Measurements from ENCODE around the gene ENC1.

ENC1 gene

GRCh38 chr5:74630453-74631066, 10.0 kb downstream of the ENC1 start:
- no peak for DNase-seq

DNA sequence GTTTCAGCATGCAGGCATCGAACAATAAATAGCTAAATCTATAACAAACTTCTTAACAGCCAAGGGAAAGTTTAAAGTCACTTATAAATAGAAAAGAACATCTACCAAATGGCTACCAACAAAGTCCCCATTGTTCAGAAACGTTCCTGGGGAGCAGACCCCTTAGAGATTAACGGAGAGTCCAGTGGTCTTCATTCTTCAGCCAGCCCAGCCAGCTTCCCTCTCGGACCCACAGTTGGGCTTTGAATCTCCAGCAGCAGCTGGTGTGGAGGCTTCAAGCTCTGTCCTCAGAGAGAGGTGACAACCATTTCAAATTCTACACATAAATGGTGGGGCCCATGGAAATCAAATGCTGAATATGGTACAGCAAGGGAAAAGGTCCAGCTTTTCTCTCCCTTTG, 11.2 kb downstream of the ENC1 start:
- no peak for DNase-seq

- DNase-seq = no peak
Observed at GRCh38 chr5:74628359-74628758, 12.2 kb downstream of the ENC1 start.

- DNase-seq = no peak
Observed at GRCh38 chr5:74627646-74628279, 12.8 kb downstream of the ENC1 start.

DNA sequence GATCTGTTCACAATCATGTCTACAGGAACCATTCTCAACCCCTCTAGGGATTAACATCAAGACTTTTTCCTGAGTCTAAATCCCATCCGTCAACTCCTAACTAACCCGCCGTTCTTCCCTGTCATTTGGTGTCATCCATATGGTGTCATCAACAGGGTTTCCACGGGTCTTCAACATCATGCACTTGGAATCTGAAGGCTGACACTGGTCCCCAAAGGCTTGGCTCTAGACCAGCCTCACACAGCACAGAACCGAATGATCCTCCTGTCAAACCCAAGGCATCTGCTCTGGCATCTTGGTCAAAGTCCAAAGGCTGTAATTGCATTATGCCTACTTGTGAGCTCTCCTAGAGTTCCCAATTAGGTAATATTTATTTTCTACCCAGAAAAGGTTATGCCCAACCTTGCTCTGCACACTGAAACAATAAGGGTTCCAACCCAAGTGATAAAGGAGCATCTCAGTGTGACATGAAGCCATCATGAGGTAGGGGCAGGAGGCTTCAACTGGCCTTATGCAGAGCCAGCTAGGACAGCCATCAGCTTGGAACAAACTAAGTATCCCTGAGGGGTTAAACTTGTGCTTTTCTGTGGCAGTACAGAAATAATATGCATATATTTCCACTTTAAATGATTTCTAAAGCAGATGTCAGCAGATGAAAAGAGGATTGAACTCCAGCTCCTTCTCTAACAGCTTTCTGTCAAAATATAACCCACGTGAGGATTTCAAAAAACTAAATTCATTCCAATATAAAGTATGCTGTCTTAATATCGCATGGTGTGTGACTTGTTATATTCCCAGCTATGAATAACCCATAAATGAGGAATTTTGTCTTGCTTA, 13.9 kb downstream of the ENC1 start:
- no peak for DNase-seq

GRCh38 chr5:74625742-74626241, 14.7 kb downstream of the ENC1 start:
- no peak for DNase-seq

GRCh38 chr5:74624931-74625505, 15.5 kb downstream of the ENC1 start:
- DNase-seq = no peak

GRCh38 chr5:74624501-74624900, 16.0 kb downstream of the ENC1 start:
- DNase-seq = no peak

DNA sequence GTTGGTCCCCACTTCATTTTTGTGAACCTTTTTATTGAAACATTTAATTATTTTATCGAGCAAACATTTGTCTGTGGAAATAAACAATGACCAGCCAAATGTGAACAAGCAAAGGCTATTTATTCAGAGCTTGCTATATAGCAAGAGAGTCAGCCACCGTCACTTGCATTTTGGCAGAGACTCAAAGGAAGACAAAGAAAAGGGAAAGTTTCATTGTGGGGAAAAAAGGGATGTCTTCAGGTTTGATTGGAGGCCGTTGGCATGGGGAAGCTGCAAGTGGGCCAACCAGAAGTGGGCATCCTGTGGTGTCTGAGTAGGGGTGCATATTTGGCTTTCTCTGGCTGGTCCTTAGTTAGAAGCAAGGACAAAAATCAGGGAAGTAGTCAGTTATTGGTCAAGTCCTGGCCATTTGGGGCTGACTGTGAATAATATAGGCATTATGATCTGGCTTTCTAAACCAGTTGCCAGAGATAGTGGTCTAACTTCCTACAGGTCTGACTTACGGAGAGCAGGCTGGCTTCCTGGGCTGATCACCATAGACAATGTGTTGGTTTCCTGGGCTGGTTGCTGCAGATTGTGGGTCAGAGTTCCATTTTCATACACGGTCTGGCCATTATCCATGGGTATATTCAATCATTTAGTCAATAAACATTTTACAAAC, 16.6 kb downstream of the ENC1 start:
- no peak for DNase-seq

GRCh38 chr5:74623006-74623611, 17.4 kb downstream of the ENC1 start:
- no peak for DNase-seq

GRCh38 chr5:74622122-74622521, 18.4 kb downstream of the ENC1 start:
- DNase-seq = no peak

DNA sequence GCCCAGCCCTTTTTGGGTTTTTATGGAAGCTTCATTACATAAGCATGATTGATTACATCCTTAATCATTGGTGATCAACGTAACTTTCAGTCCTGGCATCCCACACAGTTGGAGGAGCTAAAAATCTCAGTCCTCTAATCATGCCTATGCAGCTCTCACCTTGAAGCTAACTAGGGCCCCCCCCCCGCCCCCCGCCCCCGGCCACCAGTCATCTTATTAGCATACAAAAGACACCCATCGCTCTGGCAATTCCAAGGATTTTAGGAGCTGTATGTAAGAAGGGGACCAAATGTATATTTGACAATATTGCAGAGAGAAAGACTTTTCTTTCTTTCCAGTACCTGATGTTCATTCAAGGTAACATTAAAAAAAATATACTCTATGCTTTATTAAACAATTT, 19.0 kb downstream of the ENC1 start:
- no peak for DNase-seq

GRCh38 chr5:74619308-74619707, 21.2 kb downstream of the ENC1 start:
- no peak for DNase-seq

DNA sequence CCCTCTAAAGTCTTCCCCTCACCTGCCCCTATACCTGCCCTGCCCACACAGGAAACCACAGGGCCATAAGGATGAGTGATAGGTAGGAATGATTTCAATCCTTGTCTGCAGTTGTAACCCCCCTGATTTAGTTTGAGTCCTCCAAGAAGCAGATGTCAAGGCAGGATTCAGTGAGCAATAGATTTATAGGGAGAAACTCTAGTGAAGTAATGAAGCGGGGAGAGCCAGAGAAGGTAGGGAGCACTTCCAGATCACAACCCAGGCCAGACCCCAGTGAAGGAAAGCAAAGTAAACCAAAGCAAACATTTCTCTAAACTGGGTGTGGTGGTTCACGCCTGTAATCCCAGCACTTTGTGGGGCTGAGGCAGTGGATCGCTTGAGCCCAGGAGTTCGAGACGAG, 22.4 kb downstream of the ENC1 start:
- no peak for DNase-seq

- no peak for DNase-seq
Observed at GRCh38 chr5:74617202-74617601, 23.3 kb downstream of the ENC1 start.

GRCh38 chr5:74616236-74617146, 24.0 kb downstream of the ENC1 start:
- DNase-seq = no peak

GRCh38 chr5:74613283-74613682, 27.2 kb downstream of the ENC1 start:
- DNase-seq = no peak

DNA sequence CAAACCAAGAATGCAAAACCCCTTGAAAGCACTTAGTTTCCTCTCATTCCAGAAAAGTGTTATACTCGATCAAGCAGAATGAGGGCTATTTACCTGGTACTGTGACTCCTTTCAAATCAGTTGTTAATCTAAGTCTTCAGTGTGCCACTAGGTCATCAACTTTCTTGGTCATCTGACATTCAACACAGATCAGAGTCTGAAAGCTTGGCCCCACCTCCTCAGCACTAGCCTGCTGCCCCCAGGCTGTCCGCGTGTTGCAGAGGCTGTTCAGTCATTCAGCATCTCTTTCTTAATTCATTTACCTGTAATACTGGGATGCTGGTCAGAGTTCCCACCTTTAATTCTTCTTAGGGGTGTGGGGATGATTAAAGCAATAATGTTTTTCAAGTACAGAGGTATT, 28.5 kb downstream of the ENC1 start:
- DNase-seq = no peak

DNA sequence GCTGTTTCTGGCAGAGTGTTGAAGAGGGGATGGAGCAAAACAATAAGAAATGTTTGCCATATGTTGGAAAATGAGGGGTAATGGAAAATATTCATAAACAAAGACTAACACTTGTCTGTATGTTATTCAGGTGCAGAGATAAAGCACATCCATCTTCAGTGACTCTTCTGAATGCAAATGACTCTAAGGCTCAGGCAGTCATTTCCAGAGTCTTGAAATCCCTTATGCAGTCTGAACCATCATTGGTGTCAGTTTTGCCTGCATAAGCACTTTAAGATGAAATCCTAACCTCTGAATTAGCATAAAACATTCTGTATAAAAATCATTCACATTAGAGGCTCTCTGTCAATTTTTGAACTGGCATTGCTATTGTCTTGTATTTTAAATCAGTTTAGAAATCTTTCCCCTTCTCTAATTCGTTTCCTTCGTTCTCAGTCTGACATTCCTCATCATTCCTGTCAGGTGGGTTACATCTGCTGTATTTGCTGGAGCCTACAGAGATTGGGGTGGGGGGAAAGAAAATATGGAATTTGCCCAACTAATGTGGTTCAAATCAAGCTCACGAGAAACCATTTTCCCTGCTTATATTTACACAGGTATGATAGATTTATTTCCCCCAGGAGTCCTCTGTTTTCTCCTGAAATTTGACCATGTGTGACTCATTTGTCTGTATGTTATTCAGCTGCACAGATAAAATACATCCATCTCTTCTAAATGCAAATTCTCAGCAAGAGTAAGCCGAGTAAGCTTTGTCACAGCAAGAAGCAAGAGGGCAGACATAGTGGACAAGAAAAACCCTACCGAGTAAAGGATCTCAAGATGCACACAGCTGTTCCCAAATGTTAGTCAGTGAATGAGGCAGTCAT, 31.6 kb downstream of the ENC1 start:
- no peak for DNase-seq

- no peak for DNase-seq
Observed at GRCh38 chr5:74605759-74606158, 34.8 kb downstream of the ENC1 start.

DNA sequence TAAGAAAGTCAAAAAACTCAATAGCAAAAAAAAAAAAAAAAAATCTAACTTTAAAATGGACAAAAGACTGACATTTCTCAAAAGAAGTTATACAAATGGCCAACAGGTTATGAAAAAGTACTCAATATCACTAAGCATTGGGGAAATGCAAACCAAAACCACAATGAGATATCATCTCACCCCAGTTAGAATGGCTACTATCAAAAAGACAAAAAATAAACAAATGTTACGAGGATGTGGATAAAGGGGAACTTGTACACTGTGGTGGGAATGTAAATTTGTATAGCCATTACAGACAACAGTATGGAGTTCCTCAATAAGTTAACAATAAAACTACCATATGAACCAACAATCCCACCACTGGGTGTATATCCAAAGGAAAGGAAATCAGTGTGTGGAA, 37.2 kb downstream of the ENC1 start:
- DNase-seq = no peak
